DND-41 (cell line): ENCODE data around the gene PRAMEF1.

Experiments
- ATAC-seq: fragments of 200-7000 bp; cut with Tn5 transposase; 3 replicates; pipeline ENCODE4 v1.9.1; 2021; ENCODE audit warnings: low read depth; ENCODE audit not compliant: insufficient read depth
- DNase-seq: peaks from one replicate; pipeline ENCODE4 v3.0.0-alpha.2; 2020
- H2AFZ ChIP-seq: 2 replicates; pipeline ENCODE4 v1.6.0; 2012; ENCODE audit warnings: low read depth, low read length
- H3K27ac ChIP-seq: 2 replicates; pipeline ENCODE4 v1.5.1; 2012; ENCODE audit warnings: low read length, inconsistent platforms
- H3K27me3 ChIP-seq: fragments of 200-600 bp; sonication (generic); 2 replicates; pipeline ENCODE4 v1.6.0; 2012; ENCODE audit warnings: low read length, mild to moderate bottlenecking, inconsistent platforms; ENCODE audit not compliant: insufficient read depth, poor library complexity
- H3K36me3 ChIP-seq: 2 replicates; pipeline ENCODE4 v1.5.1; 2012; ENCODE audit warnings: low read length, inconsistent platforms; ENCODE audit not compliant: insufficient read depth
- H3K4me1 ChIP-seq: 2 replicates; pipeline ENCODE4 v1.5.1; 2012; ENCODE audit warnings: mild to moderate bottlenecking, low read length; ENCODE audit not compliant: insufficient read depth
- H3K4me2 ChIP-seq: 2 replicates; pipeline ENCODE4 v1.6.0; 2012; ENCODE audit warnings: mild to moderate bottlenecking, moderate library complexity, low read length, inconsistent platforms; ENCODE audit not compliant: insufficient read depth
- H3K4me3 ChIP-seq, 2 experiments: fragments of 200-600 bp in 1 of 2; shearing (Covaris generic) in 1 of 2; 2 replicates each; pipeline ENCODE4 v1.5.1; 2012 to 2016; ENCODE audit warnings: inconsistent platforms in 2 of 2, low read length in 2 of 2, mild to moderate bottlenecking in 2 of 2, low read depth in 1 of 2, moderate library complexity in 1 of 2
- H3K79me2 ChIP-seq: 2 replicates; pipeline ENCODE4 v1.6.0; 2012; ENCODE audit warnings: low read length, inconsistent platforms; ENCODE audit not compliant: insufficient read depth
- H3K9ac ChIP-seq: 2 replicates; pipeline ENCODE4 v1.6.0; 2012; ENCODE audit warnings: low read depth, mild to moderate bottlenecking, inconsistent platforms, low read length, moderate library complexity
- H3K9me3 ChIP-seq: 2 replicates; pipeline ENCODE4 v1.5.1; 2012; ENCODE audit warnings: low read length, moderate library complexity, mild to moderate bottlenecking, inconsistent platforms; ENCODE audit not compliant: insufficient read depth, severe bottlenecking
- H4K20me1 ChIP-seq: 2 replicates; pipeline ENCODE4 v1.6.0; 2012; ENCODE audit warnings: low read length; ENCODE audit not compliant: insufficient read depth
- EZH2 ChIP-seq: IDR thresholded peaks from 3 replicates; pipeline ENCODE4 v1.6.1; 2012; ENCODE audit warnings: borderline replicate concordance, low read depth, mild to moderate bottlenecking, moderate library complexity, low read length, inconsistent platforms; ENCODE audit not compliant: severe bottlenecking
- TF ChIP-seq, protein P1 (sequence below): IDR thresholded peaks from 2 replicates; pipeline ENCODE4 v1.5.1; 2012; ENCODE audit warnings: borderline replicate concordance, low read length, moderate library complexity, mild to moderate bottlenecking; ENCODE audit not compliant: poor library complexity, severe bottlenecking; ENCODE audit errors: extremely low read depth

The PRAMEF1 gene

DNA sequence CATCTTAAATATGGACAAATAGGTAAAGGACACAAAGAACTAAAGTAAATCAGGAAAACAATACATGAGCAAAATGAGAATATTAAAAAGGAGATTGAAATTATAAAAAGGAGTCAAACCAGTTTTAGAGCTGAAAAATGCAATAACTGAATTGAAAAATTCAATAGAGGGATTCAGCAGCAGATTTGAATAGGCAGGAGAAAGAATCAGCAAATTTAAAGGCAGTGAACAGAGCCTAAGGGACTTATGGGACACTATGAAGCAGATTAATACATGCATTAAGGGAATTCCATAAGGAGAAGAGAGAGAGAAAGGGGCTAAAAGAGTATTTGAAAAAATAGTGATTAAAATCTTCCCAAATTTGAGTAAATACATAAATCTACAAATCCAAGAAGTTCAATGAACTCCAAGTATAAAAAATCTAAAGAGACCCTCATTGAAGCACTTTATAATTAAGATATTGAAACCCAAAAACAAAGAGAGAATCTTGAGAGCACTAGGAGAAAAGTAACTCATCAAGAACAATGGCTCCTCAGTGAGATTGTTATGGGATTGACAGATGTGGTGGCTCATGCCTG lies 42.3 kb upstream of the PRAMEF1 start:
- H3K9ac ChIP-seq, result no peak overlapping the region
- H3K9me3 ChIP-seq, result peaks cover 16% of the 10 kb centered on the region
- peaks cover 7% of the 10 kb centered on the region; the same call in 1 of the 2 replicates for H3K4me1 ChIP-seq
- H3K36me3 ChIP-seq, result no peaks in the 10 kb centered on the region
- no peak overlapping the region for H2AFZ ChIP-seq
- H4K20me1 ChIP-seq, result no peaks in the 10 kb centered on the region
- no peak overlapping the region for H3K4me3 ChIP-seq
- ATAC-seq (no peak), DNase-seq (no peak)
- TF ChIP-seq, protein P1, sequence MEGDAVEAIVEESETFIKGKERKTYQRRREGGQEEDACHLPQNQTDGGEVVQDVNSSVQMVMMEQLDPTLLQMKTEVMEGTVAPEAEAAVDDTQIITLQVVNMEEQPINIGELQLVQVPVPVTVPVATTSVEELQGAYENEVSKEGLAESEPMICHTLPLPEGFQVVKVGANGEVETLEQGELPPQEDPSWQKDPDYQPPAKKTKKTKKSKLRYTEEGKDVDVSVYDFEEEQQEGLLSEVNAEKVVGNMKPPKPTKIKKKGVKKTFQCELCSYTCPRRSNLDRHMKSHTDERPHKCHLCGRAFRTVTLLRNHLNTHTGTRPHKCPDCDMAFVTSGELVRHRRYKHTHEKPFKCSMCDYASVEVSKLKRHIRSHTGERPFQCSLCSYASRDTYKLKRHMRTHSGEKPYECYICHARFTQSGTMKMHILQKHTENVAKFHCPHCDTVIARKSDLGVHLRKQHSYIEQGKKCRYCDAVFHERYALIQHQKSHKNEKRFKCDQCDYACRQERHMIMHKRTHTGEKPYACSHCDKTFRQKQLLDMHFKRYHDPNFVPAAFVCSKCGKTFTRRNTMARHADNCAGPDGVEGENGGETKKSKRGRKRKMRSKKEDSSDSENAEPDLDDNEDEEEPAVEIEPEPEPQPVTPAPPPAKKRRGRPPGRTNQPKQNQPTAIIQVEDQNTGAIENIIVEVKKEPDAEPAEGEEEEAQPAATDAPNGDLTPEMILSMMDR, result no peak
- TF ChIP-seq EZH2, result no peak
- H3K27me3 ChIP-seq, result peaks cover 11% of the 10 kb centered on the region
- no peak overlapping the region for H3K27ac ChIP-seq
- no peak overlapping the region for H3K4me2 ChIP-seq
- no peaks in the 10 kb centered on the region for H3K79me2 ChIP-seq

DNA sequence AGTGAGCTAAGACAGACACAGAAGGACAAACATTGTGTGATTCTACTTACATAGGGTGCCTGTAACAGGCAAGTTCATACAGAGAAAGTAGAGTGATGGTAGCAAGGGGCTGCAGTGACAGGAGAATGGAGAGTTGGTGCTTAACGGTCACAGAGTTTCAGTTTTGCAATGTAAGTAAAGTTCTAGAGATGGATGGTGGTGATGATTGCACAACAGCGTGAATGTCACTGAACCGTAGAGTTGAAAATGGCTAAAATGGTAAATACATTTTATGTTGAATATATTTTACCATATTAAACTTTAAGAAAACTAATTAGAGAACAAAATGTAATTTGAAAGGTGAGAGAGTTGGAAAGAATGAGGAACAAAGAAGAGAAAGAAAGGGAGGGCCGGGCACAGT lies 36.5 kb upstream of the PRAMEF1 start:
- DNase-seq (no peak), ATAC-seq (no peak)
- Histone ChIP-seq H3K9me3 (no peaks in the 10 kb centered on the region), H2AFZ (no peak overlapping the region), H3K79me2 (no peaks in the 10 kb centered on the region), H3K4me1 (no peaks in the 10 kb centered on the region), H3K27me3 (peaks cover 10% of the 10 kb centered on the region), H4K20me1 (no peaks in the 10 kb centered on the region), H3K4me2 (no peak overlapping the region), H3K27ac (no peak overlapping the region), H3K4me3 (no peak overlapping the region), H3K9ac (no peak overlapping the region), H3K36me3 (no peaks in the 10 kb centered on the region)
- TF ChIP-seq, protein P1, result no peak
- no peak for TF ChIP-seq EZH2

DNA sequence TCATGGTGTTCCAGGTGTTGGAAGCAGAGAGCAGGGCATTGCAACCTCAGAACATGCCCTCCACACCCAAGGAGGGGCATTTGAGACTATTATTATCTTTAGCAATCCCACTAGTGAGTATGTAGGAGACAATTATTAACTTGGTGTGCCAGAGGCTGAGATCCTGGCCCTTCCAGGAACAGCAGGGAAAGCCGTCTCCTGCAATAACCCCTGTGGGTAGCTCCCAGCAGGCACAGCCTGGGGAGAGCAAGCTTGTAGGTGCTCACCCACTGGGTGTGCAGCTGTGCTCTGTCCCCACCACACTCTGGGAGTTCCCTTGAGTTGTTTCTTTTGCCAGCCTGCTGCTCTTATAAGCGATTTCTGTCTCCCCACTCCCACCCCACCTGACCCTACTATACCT lies 34.9 kb upstream of the PRAMEF1 start:
- H3K4me3 ChIP-seq, result no peak overlapping the region
- no peak overlapping the region for H3K9ac ChIP-seq
- H3K4me1 ChIP-seq, result no peaks in the 10 kb centered on the region
- H3K36me3 ChIP-seq, result no peaks in the 10 kb centered on the region
- H3K9me3 ChIP-seq, result no peaks in the 10 kb centered on the region
- no peak overlapping the region for H2AFZ ChIP-seq
- DNase-seq (no peak), ATAC-seq (no peak)
- peaks cover 10% of the 10 kb centered on the region for H3K27me3 ChIP-seq
- H3K79me2 ChIP-seq, result no peaks in the 10 kb centered on the region
- no peak overlapping the region for H3K4me2 ChIP-seq
- no peak for TF ChIP-seq EZH2
- TF ChIP-seq, protein P1, result no peak
- no peaks in the 10 kb centered on the region for H4K20me1 ChIP-seq
- no peak overlapping the region for H3K27ac ChIP-seq
